D341Med (cell line): ENCODE measurements around the gene ABCA5.

ENCODE experiments used
- DNase-seq: peaks from one replicate; pipeline ENCODE4 v3.0.0; 2012; ENCODE audit warnings: low spot score

ABCA5 gene, protein sequence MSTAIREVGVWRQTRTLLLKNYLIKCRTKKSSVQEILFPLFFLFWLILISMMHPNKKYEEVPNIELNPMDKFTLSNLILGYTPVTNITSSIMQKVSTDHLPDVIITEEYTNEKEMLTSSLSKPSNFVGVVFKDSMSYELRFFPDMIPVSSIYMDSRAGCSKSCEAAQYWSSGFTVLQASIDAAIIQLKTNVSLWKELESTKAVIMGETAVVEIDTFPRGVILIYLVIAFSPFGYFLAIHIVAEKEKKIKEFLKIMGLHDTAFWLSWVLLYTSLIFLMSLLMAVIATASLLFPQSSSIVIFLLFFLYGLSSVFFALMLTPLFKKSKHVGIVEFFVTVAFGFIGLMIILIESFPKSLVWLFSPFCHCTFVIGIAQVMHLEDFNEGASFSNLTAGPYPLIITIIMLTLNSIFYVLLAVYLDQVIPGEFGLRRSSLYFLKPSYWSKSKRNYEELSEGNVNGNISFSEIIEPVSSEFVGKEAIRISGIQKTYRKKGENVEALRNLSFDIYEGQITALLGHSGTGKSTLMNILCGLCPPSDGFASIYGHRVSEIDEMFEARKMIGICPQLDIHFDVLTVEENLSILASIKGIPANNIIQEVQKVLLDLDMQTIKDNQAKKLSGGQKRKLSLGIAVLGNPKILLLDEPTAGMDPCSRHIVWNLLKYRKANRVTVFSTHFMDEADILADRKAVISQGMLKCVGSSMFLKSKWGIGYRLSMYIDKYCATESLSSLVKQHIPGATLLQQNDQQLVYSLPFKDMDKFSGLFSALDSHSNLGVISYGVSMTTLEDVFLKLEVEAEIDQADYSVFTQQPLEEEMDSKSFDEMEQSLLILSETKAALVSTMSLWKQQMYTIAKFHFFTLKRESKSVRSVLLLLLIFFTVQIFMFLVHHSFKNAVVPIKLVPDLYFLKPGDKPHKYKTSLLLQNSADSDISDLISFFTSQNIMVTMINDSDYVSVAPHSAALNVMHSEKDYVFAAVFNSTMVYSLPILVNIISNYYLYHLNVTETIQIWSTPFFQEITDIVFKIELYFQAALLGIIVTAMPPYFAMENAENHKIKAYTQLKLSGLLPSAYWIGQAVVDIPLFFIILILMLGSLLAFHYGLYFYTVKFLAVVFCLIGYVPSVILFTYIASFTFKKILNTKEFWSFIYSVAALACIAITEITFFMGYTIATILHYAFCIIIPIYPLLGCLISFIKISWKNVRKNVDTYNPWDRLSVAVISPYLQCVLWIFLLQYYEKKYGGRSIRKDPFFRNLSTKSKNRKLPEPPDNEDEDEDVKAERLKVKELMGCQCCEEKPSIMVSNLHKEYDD (N-terminal part only)

DNA sequence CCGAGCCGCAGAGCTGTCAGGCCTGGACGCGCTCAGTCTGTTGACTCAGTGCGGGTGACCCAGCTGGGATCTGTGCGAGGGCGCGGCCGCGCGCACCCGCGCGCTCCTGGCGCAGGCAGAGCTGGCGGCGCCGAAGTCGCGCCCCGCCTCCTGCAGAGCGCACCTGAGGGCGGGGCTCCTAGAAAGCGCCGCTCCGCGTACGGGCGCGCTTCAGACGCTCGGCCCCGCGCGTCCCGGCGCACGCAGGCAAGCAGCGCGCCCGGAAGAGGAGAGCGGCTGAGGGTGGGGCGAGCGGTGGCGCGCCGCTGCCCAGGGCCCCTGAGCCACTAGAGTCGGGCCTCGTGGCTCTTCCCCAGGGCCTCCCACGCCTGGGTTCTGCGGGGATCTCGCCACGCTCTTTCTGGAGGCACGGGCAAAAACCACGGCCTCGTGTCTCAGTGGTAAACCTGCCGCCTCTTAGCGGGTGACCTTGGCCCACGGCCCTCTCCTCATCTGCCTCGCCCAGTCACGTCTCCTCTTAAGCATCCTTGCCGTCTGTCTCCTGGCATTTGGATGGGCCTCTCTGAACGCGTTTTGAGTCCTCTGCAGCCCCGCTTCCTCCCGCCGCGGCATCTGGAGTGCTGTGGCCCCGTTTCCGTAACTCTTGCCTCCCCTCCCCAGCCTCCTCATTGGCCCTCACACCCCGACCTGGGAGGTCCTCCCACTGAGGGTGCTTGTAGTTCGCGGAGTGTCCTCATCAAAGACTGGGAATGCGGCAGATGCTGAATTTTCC lies at the start of gene ABCA5:
Gene ABCA5 (minus strand): TSS at position 74 of the 772 bp plus-strand sequence. CDS start 12,718 bp downstream, outside the sequence.
- DNase-seq, result peak; percentile 99

DNA sequence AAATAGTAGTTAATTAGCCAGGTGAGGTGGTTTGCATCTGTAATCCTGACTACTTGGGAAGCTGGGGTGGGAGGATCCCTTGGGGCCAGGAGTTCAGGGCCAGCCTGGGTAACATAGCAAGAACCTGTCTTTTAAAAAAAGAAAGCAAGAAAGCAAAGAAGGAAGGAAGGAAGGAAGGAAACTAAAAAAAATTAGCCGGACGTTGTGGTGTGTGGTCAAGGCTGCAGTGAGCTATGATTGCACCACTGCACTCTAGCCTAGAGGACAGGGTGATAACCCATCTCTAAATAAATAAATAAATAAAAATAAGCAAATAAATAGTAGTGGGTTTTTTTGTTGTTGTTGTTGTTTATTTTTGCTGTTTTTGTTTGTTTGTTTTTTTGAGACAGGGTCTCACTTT lies 48.3 kb upstream of the ABCA5 start:
- DNase-seq, result no peak

DNA sequence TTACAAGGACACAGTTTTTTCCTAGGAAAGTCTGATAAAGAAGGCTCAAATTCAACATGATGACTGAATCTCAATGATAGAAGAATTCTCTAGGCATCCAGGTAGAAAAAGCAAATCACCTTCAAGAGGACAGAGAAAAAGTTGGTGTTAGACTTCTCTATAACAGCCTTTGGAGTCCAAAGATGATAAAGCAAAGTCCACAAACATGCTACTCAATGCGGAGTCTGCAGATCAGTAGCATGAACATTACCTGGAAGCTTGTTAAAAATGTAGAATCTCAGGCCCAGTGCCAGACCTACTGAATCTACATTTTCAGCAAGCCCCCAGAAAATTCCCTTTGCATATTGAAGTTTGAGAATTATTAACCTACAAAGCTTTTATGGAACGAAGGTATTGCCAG lies 46.1 kb upstream of the ABCA5 start:
- no peak for DNase-seq

DNA sequence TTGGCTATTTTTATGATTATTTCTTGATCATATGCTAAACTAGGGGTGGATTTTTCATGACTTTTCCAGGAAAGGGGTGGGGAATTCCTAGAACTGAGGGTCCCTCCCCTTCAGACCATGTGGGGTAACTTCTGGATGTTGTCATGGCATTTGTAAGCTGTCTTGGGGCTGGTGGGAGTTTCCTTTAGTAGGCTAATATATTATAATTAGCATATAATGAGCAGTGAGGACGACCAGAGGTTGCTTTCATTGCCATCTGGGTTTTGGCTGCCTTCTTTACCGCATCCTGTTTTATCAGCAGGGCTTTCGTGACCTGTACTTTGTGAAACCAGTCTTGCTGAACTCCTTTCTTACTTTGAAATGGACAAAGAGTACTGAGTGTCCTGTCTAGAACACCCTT lies 40.4 kb upstream of the ABCA5 start:
- DNase-seq, result no peak

DNA sequence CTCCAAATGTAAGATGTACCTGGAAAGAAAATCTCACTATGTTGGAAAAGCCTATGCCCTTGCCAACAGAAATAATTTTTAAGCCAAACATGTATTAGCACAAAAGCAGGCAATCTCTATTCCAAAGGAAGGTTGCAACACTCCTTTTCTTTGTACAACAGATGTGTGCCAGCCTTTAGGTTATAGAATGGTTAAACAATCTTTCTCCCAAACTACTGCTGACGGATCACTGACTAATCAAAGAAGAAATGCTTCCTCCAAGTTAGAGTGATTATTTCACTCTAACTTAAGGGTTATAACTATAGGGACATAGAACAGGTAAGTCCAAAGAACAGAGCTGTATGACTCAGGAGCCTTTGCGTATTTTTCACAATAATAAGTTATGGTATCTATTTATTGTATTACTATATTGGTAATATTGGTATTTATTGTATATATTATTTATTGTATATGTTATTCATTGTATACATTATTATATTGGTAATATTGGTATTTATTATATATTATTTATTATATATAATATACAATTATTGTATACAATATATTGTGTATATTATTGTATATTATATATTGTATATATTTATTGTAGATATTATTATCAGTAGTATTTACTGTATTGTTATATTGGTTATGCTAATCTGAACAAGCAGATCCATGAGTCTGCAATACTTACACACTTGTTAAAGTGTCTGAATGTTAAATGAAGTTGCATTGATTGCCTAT lies 36.7 kb upstream of the ABCA5 start:
- no peak for DNase-seq

DNA sequence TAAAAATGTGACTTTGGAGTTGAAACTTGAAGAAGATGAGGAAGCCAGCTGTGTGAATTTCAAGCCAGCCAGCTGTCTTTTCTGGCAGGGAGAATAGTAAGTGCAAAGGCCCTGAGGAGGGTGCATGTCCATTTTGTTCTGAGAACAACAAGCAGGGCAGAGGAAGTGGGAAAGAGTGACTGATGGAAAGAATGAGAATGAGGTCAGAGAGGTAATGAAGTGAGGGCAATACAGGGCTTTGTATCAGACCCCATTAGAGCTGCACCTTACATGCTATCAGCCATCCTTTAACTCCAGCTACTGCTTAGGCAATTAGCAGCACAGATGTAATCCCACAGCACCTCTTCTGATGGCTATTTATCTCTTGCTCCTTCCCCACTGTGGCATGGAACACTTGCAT lies 34.2 kb upstream of the ABCA5 start:
- no peak for DNase-seq

DNA sequence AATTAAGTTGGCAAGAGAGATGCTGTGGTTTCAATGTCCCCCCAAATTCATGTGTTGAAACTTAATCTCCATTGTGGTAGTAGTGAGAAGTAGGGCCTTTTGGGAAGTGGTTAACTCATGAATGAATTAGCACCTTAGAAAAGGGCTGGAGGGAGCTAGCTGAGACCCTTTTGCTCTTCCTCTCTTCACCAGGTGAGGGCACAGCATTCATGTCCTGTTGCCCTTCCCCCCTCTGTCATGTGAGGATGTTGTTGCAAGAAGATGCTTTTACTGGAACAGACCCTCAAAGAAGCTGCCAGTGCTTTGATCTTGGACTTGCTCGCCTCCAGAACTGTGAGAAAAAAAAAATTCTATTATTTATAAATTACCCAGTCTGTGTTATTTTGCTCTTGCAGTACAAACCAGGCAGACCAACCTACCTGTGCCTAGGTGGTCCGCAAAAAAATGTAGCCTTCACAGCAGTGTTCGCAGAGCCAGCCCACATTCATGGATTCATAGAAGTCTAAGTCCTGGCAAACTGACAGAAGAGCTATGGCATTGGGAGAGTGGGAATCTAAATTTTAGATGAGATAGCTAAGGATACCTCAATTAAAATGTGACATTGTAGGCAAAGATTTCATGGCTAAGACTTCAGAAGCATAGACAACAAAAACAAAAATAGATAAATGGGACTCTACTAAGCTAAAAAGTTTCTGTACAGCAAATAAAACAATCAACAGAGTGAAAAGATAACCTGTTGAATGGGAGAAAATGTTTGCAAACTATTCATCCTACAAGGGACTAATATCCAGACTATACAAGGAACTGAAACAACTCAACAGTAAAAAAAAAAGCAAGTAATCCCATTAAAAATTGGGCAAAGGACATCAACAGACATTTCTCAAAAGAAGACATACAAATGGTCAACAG lies 32.0 kb upstream of the ABCA5 start:
- peak; percentile 55 for DNase-seq

DNA sequence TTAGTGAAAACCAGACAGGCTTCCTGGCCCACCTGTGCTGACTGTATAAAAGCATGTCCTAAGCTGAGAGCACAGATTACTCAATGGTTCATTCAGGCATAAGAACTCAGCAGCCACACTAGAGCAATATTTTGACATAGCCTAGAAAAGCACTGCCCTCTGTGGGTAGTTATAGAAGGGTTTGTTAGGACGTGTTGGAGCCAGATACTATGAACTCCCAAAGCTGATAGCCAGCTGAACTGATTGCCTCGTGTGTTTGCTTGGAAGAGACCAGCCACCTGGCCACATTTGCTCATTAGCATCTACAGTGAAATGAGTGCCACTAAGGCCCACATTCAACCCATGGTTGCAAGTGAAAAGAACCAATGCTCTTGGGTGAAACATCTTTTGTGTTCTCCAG lies 30.8 kb upstream of the ABCA5 start:
- DNase-seq, result no peak

DNA sequence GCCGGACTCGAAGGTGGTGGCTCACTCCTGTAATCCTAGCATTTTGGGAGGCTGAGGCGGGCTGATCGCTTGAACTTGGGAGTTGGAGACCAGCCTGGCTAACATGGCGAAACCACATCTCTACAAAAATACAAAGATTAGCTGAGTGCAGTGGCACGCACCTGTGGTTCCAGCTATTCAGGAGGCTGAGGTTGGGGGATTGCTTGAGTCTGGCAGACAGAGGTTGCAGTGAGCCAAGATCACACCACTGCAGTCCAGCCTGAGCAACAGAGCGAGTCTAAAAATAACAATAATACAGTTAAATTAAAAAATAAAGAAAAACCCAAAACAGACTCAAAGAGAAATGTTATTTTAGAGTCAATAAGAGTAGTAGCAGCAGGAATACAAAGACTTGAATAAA lies 29.7 kb upstream of the ABCA5 start:
- DNase-seq, result no peak

DNA sequence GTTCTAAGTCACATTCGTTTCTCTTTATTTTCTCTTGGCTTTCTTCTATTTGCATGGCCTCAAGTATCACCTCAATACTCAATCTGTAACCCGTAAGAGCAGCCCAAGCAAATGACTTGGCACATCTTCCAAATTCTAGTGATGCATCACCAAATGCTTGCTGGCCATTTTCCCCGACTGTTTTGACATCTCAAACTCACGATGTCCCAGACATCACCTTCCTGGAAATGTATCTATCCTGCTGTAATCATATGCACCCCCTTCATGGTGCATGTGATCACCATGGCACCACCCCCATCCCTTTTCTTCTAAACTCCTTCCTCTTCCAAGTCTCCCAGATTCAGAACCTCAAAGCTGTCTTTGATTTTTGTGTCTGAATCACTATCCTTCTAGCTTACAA lies 24.0 kb upstream of the ABCA5 start:
- DNase-seq, result no peak

DNA sequence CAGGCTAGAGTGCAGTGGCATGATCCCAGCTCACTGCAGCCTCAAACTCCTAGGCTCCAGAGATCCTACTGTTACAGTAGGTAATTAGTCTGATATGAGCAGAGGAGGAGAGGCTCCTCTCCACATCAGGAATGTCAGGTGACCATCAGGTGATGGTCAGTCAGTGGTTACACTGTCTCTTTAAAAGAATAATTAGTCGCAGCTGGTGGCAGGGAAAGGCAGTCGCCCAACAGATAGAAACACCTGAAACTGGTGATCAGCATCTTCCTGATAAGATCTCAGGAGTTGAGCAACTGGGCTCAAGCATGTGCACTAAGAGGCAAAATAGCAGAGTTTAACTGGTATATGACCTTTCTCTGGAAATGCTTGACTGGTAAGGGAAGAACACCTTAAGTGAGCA lies 21.5 kb upstream of the ABCA5 start:
- no peak for DNase-seq

DNA sequence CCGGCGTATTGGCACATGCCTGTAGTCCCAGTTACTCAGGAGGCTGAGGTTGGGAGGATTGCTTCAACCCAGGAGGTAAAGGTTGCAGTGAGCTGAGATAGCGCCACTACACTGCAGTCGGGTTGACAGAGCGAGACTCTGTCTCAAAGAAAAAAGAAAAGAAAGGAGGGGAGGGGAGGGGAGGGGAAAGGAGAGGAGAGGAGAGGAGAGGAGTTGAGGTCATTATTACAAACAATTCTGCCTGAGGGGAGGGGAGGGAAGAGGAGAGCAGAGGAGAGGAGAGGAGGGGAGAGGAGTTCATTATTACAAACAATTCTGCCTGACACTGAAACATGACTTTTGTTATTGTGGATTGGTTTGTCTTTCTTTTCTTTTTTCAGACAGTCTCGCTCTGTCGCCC lies 19.8 kb upstream of the ABCA5 start:
- no peak for DNase-seq

DNA sequence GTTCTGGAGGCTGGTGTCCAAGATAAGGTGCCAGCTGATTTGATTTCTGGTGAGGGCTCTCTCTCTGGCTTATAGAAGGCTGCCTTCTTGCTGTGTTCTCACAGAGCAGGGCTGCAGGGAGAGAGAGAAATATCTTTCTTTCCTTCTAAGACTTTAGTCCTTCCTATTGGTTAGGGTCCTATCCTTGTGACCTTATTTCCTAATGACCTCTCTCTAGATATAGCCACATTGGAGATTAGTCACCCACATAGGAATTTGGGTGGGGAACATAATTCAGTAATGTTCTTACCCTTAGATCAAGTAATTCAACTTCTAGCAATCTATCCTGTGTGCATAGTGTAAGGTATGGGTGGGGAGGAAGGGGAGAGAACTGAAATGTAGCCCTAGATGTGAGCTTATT lies 18.0 kb upstream of the ABCA5 start:
- DNase-seq, result no peak

DNA sequence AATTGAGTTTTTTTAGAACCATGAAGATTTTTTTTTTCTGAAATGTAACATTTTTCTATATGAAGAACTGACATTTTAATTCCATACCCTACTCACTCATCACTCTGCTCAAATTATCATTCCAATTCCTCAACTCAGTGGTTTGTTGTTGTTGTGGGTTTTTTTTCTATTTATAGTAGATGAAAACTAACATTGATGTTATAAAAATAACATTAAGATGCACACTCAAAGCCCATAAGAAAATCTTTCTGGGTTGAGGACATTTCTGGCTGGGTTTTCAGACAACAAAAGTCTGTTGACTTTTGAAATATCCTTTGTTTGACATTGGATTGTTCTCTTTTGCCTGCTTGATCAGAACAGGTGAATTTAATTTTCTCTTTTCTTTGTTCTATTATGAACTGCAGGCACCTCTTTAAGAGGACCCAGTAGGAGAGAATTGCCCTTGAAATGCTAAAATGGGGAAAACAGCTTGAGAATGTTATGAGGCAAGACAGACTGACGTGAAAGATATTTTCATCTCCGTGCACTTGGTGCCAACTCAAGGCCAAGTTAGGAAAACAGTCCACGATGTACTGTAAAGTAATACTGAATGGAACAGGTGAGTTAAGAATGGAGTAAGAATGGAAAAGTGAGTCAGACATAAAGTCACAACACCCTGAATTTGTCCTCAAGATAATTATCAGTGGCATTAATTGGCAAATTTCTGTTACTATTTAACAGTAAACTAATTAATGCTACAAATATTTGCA lies 16.1 kb upstream of the ABCA5 start:
- DNase-seq, result no peak

DNA sequence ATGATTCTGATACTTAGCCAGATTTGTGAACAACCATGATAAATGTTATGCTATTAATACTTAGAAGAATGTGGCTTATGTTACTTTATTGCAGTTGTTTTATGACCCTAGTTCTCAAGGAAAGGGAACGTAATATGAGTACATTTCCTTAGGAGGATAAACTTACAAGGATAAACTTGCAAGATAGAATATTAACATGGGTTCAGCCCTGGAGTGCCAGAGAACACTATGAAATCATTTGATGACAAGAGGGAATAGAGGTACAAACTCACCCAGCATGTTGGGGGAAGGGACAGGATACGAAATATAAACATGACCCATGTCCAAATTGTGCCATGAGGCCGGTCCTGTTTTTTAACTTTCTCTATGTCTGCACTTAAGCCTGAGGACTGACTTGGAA lies 13.0 kb upstream of the ABCA5 start:
- DNase-seq, result no peak

DNA sequence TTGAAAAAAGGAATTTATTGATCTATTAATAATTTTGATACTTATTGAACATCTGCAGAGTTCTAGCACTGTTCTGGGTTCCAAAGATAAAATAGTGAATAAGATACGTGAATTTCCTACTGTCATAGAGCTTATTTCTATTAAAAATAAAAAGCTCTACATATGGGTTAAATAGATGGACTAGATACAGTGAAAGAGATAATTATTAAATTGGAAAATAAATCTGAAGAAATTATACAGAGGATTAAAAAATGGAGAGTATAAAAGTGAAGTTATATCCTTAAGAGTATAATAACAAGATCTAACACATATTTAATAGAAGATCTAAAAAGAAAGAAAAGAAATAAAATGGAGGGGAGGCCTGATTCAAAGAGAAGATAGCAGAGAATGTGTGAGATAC lies 10.1 kb upstream of the ABCA5 start:
- DNase-seq, result no peak

DNA sequence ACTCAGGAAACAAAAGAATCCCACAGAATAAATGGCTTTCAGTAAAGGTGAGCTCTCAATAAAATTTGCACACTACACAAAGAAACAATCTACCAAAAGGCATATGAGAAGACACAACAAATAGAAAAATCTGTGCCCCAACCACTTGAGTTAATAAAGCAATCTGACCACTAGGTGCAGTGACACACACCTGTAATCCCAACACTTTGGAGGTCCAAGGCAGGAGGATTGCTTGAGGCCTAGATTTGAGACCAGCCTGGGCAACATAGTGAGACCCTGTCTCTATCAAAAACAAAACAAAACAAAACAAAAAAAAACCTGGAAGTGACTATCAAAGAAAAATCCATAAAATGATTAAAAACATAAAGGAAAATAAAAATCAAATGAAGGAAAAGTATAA lies 9.6 kb upstream of the ABCA5 start:
- DNase-seq, result no peak

DNA sequence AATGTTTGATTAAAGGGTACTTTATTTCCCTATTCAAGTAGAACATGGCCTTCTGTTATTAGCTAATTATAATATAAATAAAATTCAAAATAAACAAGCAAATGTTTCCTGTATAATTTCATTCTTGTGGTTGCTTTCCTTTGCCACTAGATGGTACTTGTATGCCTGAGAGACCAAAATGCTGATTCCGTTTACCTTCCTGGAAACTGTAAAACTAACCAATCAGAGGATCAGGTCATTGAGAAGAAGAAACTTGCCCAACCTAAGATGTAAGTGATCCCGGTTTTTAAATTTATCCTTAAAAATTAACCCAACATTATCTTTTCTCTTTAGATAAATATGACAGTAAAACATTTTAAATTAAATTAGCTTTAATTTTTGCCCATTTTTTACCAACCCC lies 8.1 kb upstream of the ABCA5 start:
- no peak for DNase-seq

DNA sequence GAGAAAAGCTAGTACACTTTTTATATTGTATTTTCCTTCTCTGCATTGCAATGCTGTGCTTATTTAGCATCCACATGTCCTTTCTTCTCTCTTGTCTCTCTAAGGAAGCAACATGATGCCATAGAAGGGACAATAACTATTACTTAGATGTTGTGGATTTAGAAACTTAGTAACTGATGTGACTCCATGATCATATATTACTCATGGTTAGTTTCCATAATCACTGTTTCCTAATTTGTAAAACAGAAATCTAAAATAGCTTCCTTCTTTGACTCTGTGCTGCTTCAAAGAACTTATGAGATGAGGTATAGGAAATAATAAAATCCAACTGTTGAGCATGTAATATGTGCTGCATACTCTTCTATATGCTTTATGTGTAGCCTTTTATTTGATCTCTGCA lies 6.6 kb upstream of the ABCA5 start:
- no peak for DNase-seq
